HL-60 (cell line): ENCODE results near the gene KIAA1755.

Experiments used
- GABPA ChIP-seq: IDR thresholded peaks from 2 replicates; pipeline ENCODE4 v1.6.1; 2012; ENCODE audit warnings: low read depth
- POLR2AphosphoS5 ChIP-seq: IDR thresholded peaks from 2 replicates; pipeline ENCODE4 v1.6.1; 2012; ENCODE audit warnings: low read depth
- TF ChIP-seq, protein P1 (sequence below): IDR thresholded peaks from one replicate; pipeline ENCODE4 v1.5.1; 2011; ENCODE audit warnings: low read length, control low read depth, inconsistent platforms; ENCODE audit not compliant: insufficient read depth
- TF ChIP-seq, protein P2 (sequence below): IDR thresholded peaks from 2 replicates; pipeline ENCODE4 v1.6.1; 2012; ENCODE audit warnings: low read depth; ENCODE audit not compliant: insufficient replicate concordance

DNA sequence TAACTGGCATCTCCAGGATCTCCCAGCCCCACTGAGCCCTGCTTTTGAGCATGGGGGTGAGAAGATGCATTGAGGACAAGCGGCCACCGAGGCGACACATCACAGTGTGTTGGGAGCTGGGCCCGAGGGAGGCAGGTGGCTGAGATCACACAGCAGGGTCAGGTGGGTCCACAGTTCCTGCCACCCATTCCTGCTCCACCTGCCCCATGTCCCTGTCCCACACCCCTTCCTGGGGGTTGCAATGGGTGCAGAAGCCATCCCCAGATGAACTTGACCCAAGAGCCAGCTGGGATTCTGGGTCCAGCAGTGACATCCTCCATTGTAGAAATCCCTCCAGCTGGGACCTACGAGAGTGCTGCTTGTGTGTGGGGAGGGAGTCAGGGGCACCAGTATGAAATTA lies 96.5 kb downstream of the KIAA1755 start:
- TF ChIP-seq, protein P1, sequence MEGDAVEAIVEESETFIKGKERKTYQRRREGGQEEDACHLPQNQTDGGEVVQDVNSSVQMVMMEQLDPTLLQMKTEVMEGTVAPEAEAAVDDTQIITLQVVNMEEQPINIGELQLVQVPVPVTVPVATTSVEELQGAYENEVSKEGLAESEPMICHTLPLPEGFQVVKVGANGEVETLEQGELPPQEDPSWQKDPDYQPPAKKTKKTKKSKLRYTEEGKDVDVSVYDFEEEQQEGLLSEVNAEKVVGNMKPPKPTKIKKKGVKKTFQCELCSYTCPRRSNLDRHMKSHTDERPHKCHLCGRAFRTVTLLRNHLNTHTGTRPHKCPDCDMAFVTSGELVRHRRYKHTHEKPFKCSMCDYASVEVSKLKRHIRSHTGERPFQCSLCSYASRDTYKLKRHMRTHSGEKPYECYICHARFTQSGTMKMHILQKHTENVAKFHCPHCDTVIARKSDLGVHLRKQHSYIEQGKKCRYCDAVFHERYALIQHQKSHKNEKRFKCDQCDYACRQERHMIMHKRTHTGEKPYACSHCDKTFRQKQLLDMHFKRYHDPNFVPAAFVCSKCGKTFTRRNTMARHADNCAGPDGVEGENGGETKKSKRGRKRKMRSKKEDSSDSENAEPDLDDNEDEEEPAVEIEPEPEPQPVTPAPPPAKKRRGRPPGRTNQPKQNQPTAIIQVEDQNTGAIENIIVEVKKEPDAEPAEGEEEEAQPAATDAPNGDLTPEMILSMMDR, result no peak
- TF ChIP-seq POLR2AphosphoS5 (no peak), GABPA (no peak)
- TF ChIP-seq, protein P2, sequence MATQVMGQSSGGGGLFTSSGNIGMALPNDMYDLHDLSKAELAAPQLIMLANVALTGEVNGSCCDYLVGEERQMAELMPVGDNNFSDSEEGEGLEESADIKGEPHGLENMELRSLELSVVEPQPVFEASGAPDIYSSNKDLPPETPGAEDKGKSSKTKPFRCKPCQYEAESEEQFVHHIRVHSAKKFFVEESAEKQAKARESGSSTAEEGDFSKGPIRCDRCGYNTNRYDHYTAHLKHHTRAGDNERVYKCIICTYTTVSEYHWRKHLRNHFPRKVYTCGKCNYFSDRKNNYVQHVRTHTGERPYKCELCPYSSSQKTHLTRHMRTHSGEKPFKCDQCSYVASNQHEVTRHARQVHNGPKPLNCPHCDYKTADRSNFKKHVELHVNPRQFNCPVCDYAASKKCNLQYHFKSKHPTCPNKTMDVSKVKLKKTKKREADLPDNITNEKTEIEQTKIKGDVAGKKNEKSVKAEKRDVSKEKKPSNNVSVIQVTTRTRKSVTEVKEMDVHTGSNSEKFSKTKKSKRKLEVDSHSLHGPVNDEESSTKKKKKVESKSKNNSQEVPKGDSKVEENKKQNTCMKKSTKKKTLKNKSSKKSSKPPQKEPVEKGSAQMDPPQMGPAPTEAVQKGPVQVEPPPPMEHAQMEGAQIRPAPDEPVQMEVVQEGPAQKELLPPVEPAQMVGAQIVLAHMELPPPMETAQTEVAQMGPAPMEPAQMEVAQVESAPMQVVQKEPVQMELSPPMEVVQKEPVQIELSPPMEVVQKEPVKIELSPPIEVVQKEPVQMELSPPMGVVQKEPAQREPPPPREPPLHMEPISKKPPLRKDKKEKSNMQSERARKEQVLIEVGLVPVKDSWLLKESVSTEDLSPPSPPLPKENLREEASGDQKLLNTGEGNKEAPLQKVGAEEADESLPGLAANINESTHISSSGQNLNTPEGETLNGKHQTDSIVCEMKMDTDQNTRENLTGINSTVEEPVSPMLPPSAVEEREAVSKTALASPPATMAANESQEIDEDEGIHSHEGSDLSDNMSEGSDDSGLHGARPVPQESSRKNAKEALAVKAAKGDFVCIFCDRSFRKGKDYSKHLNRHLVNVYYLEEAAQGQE, result no peak
